Neuronal stem cell (in vitro differentiated cells): ENCODE data around the gene FBXO21.

Source experiments
- DNase-seq: peaks from one replicate; pipeline ENCODE4 v3.0.0-alpha.2; 2013; ENCODE audit warnings: low spot score
- H2AFZ ChIP-seq: one replicate; pipeline ENCODE4 v1.6.1; 2013; ENCODE audit warnings: mild to moderate bottlenecking, low read length, inconsistent platforms
- H2AK5ac ChIP-seq: 2 replicates; pipeline ENCODE4 v1.6.1; 2013; ENCODE audit warnings: low read depth, mild to moderate bottlenecking, inconsistent platforms, low read length, moderate library complexity, mixed read lengths
- H2BK120ac ChIP-seq: 2 replicates; pipeline ENCODE4 v1.6.1; 2013; ENCODE audit warnings: low read depth, mild to moderate bottlenecking, inconsistent platforms, low read length, moderate library complexity, mixed read lengths
- H2BK12ac ChIP-seq: one replicate; pipeline ENCODE4 v1.6.1; 2013; ENCODE audit warnings: low read length, inconsistent platforms
- H2BK15ac ChIP-seq: 2 replicates; pipeline ENCODE4 v1.6.1; 2013; ENCODE audit warnings: mild to moderate bottlenecking, low read length, inconsistent platforms, mixed read lengths
- H2BK5ac ChIP-seq: one replicate; pipeline ENCODE4 v1.6.1; 2013; ENCODE audit warnings: inconsistent platforms, mild to moderate bottlenecking, low read length, moderate library complexity
- H3K14ac ChIP-seq: one replicate; pipeline ENCODE4 v1.6.1; 2013; ENCODE audit warnings: low read length, inconsistent platforms
- H3K18ac ChIP-seq: 2 replicates; pipeline ENCODE4 v1.6.1; 2013; ENCODE audit warnings: low read length, inconsistent platforms
- H3K23ac ChIP-seq: 2 replicates; pipeline ENCODE4 v1.6.1; 2013; ENCODE audit warnings: low read depth, mild to moderate bottlenecking, mixed read lengths, low read length, inconsistent platforms; ENCODE audit not compliant: poor library complexity
- H3K27ac ChIP-seq: replicated peaks from 3 replicates; pipeline ENCODE4 v1.5.1; 2013; ENCODE audit warnings: low read length, inconsistent platforms
- H3K27me3 ChIP-seq, 3 experiments: 2 replicates each; pipeline ENCODE4 v1.6.1; 2013; ENCODE audit warnings: low read length in 3 of 3, mild to moderate bottlenecking in 2 of 3, inconsistent platforms in 1 of 3, low read depth in 1 of 3, mixed read lengths in 1 of 3, moderate library complexity in 1 of 3; ENCODE audit not compliant: control insufficient read depth in 3 of 3, insufficient read depth in 3 of 3
- H3K36me3 ChIP-seq, 2 donors: replicated peaks in 1 of 2; 2 replicates each; pipeline ENCODE4 v1.6.1; 2013; ENCODE audit warnings: low read length in 2 of 2; ENCODE audit not compliant: control insufficient read depth in 2 of 2, insufficient read depth in 2 of 2
- H3K4ac ChIP-seq: 2 replicates; pipeline ENCODE4 v1.6.1; 2013; ENCODE audit warnings: inconsistent platforms, mild to moderate bottlenecking, low read length, moderate library complexity
- H3K4me1 ChIP-seq, 2 donors: 1 replicate in 1 of 2; 2 replicates in 1 of 2; pipeline ENCODE4 v1.6.1; 2013; ENCODE audit warnings: low read length in 2 of 2, low read depth in 1 of 2; ENCODE audit not compliant: control insufficient read depth in 2 of 2, insufficient read depth in 1 of 2
- H3K4me2 ChIP-seq: one replicate; pipeline ENCODE4 v1.6.1; 2013; ENCODE audit warnings: mild to moderate bottlenecking, low read length, inconsistent platforms; ENCODE audit not compliant: insufficient read depth, poor library complexity, severe bottlenecking
- H3K4me3 ChIP-seq, 2 donors: 2 replicates each; pipeline ENCODE4 v1.5.1; 2013; ENCODE audit warnings: low read length in 2 of 2, mild to moderate bottlenecking in 2 of 2, inconsistent platforms in 1 of 2, moderate library complexity in 1 of 2
- H3K79me1 ChIP-seq: one replicate; pipeline ENCODE4 v1.6.1; 2013; ENCODE audit warnings: low read depth, mild to moderate bottlenecking, inconsistent platforms, low read length, moderate library complexity
- H3K9ac ChIP-seq: one replicate; pipeline ENCODE4 v1.6.1; 2013; ENCODE audit warnings: mild to moderate bottlenecking, low read depth, low read length, inconsistent platforms; ENCODE audit not compliant: poor library complexity
- H3K9me3 ChIP-seq, 2 donors: replicated peaks in 1 of 2; 2 replicates each; pipeline versions ENCODE3 to v1.6.1; 2013; ENCODE audit warnings: low read length in 2 of 2, mild to moderate bottlenecking in 2 of 2, inconsistent platforms in 1 of 2, low read depth in 1 of 2, mixed read lengths in 1 of 2, moderate library complexity in 1 of 2; ENCODE audit not compliant: control insufficient read depth in 2 of 2, insufficient read depth in 1 of 2
- H4K8ac ChIP-seq: one replicate; pipeline ENCODE4 v1.6.1; 2013; ENCODE audit warnings: low read depth, mild to moderate bottlenecking, inconsistent platforms, low read length, moderate library complexity
- H4K91ac ChIP-seq: one replicate; pipeline ENCODE4 v1.6.1; 2013; ENCODE audit warnings: low read length, low read depth, mild to moderate bottlenecking, inconsistent platforms; ENCODE audit not compliant: poor library complexity
- WGBS, 2 donors: extraction: QIAGEN DNeasy Blood & Tissue Kit; methylation state at CpG; one replicate each; pipeline ENCODE4 v1.1.7; 2013; ENCODE audit warnings: missing lambda C conversion rate in 2 of 2, mixed read lengths in 1 of 2; ENCODE audit not compliant: insufficient read length in 2 of 2, insufficient replicate concordance in 1 of 2; ENCODE audit errors: extremely low coverage in 2 of 2; 5-methylcytosine and 5-hydroxymethylcytosine counted together

FBXO21 gene

GRCh38 chr12:117165342-117165741, 24.9 kb downstream of the FBXO21 start:
- Histone ChIP-seq H3K27me3 (no peaks in the 10 kb centered on the region), H4K8ac (no peak overlapping the region), H3K36me3 (peaks cover 45 to 97% of the 10 kb centered on the region in 2 donors), H2BK120ac (no peak overlapping the region), H2BK5ac (no peak overlapping the region), H3K9ac (no peak overlapping the region), H3K4me3 (no peak overlapping the region), H3K14ac (no peak overlapping the region), H2BK15ac (no peak overlapping the region), H2AK5ac (no peak overlapping the region), H2AFZ (no peak overlapping the region), H3K4me1 (no peaks in the 10 kb centered on the region), H3K9me3 (no peaks in the 10 kb centered on the region), H3K79me1 (no peaks in the 10 kb centered on the region), H2BK12ac (no peak overlapping the region), H3K23ac (no peak overlapping the region), H3K27ac (no peak overlapping the region), H3K4me2 (no peak overlapping the region), H3K4ac (no peak overlapping the region), H3K18ac (no peak overlapping the region), H4K91ac (no peak overlapping the region)
- DNase-seq, result no peak
- WGBS, 2 donors, result no CpG with 5 or more reads among the region's 5 CpGs

GRCh38 chr12:117162633-117163032, 27.6 kb downstream of the FBXO21 start:
- no peak overlapping the region for H2BK15ac ChIP-seq
- no peak overlapping the region for H4K91ac ChIP-seq
- no peak overlapping the region for H3K27ac ChIP-seq
- H3K4me2 ChIP-seq, result no peak overlapping the region
- no peak overlapping the region for H4K8ac ChIP-seq
- H3K4me1 ChIP-seq, result no peaks in the 10 kb centered on the region
- no peak overlapping the region for H3K4ac ChIP-seq
- no peaks in the 10 kb centered on the region for H3K27me3 ChIP-seq
- no peaks in the 10 kb centered on the region for H3K79me1 ChIP-seq
- no peak overlapping the region for H3K23ac ChIP-seq
- no peak overlapping the region for H2BK120ac ChIP-seq
- no peak overlapping the region for H2AFZ ChIP-seq
- no peak overlapping the region for H3K14ac ChIP-seq
- no peak overlapping the region for H3K9ac ChIP-seq
- H3K36me3 ChIP-seq, result peaks cover 63 to 100% of the 10 kb centered on the region in 2 donors
- no CpG with 5 or more reads among the region's 7 CpGs for WGBS, 2 donors
- no peak overlapping the region for H3K18ac ChIP-seq
- no peaks in the 10 kb centered on the region for H3K9me3 ChIP-seq
- no peak overlapping the region for H3K4me3 ChIP-seq
- H2AK5ac ChIP-seq, result no peak overlapping the region
- no peak overlapping the region for H2BK12ac ChIP-seq
- no peak overlapping the region for H2BK5ac ChIP-seq
- DNase-seq, result no peak

- H3K23ac ChIP-seq, result no peak overlapping the region
- no peak overlapping the region for H4K91ac ChIP-seq
- no peaks in the 10 kb centered on the region for H3K9me3 ChIP-seq
- H3K79me1 ChIP-seq, result no peaks in the 10 kb centered on the region
- no peak for DNase-seq
- H3K4me1 ChIP-seq, result no peaks in the 10 kb centered on the region
- no peak overlapping the region for H4K8ac ChIP-seq
- H3K27ac ChIP-seq, result no peak overlapping the region
- no peak overlapping the region for H3K4me2 ChIP-seq
- H2AFZ ChIP-seq, result no peak overlapping the region
- H2BK12ac ChIP-seq, result no peak overlapping the region
- H3K14ac ChIP-seq, result no peak overlapping the region
- no peak overlapping the region for H3K18ac ChIP-seq
- no peak overlapping the region for H2BK5ac ChIP-seq
- H2AK5ac ChIP-seq, result no peak overlapping the region
- no peak overlapping the region for H3K9ac ChIP-seq
- no peak overlapping the region for H2BK120ac ChIP-seq
- H3K36me3 ChIP-seq, result peaks cover 63 to 100% of the 10 kb centered on the region in 2 donors
- H3K4ac ChIP-seq, result no peak overlapping the region
- no CpG with 5 or more reads among the region's 8 CpGs for WGBS, 2 donors
- H2BK15ac ChIP-seq, result no peak overlapping the region
- no peak overlapping the region for H3K4me3 ChIP-seq
- H3K27me3 ChIP-seq, result no peaks in the 10 kb centered on the region
Observed at GRCh38 chr12:117162167-117162539, 28.1 kb downstream of the FBXO21 start.

GRCh38 chr12:117161460-117162166, 28.7 kb downstream of the FBXO21 start:
- Histone ChIP-seq H3K27ac (no peak overlapping the region), H3K79me1 (no peaks in the 10 kb centered on the region), H3K4ac (no peak overlapping the region), H2BK120ac (no peak overlapping the region), H3K4me3 (no peak overlapping the region), H4K91ac (no peak overlapping the region), H3K4me2 (no peak overlapping the region), H2AK5ac (no peak overlapping the region), H3K9me3 (no peaks in the 10 kb centered on the region), H2AFZ (no peak overlapping the region), H4K8ac (no peak overlapping the region), H3K9ac (no peak overlapping the region), H2BK5ac (no peak overlapping the region), H3K18ac (no peak overlapping the region), H2BK15ac (no peak overlapping the region), H2BK12ac (no peak overlapping the region), H3K23ac (no peak overlapping the region), H3K27me3 (no peaks in the 10 kb centered on the region), H3K36me3 (peaks cover 60 to 100% of the 10 kb centered on the region in 2 donors), H3K4me1 (no peaks in the 10 kb centered on the region), H3K14ac (no peak overlapping the region)
- WGBS, 2 donors, result no CpG with 5 or more reads among the region's 10 CpGs
- no peak for DNase-seq
